IMR-90 (cell line): ENCODE results near the gene POTEE. TPM values are rescaled to one million over a fixed set of nuclear protein-coding genes. Genes with fewer than 3 reads are reported as not detected.
"Not testable (repeated sequence)": the region's sequence is repeated elsewhere in the genome, so short reads cannot be mapped to it uniquely, and the experiment has no call there.

Experiments
- ATAC-seq: fragments of 200-7000 bp; cut with Tn5 transposase; 2 replicates; pipeline ENCODE4 v1.9.1; 2020; ENCODE audit warnings: low read depth, mild to moderate bottlenecking, moderate library complexity
- BruUV-seq: library from RNA; stranded (reverse); fragments of 400-500 nt; replicated peaks from 2 replicates; lab custom pipeline; 2021; lab: Mats Ljungman, UMichigan
- CTCF ChIA-PET: fragments of 300-600 bp; formaldehyde crosslinking; extraction: SDS; loops from one replicate; lab custom pipeline; 2021; ENCODE audit warnings: antibody characterized with exemption; lab: Yijun Ruan, JAX
- POLR2A ChIA-PET: fragments of 300-600 bp; sonication (Branson Sonifier 250); formaldehyde crosslinking; loops from one replicate; lab custom pipeline; 2022; ENCODE audit warnings: antibody characterized with exemption; ENCODE audit not compliant: unreplicated experiment; lab: Charles Lee
- DNase-seq: peaks from one replicate; pipeline ENCODE4 v3.0.0; 2013
- H2AFZ ChIP-seq: replicated peaks from 2 replicates; pipeline ENCODE3; 2013; ENCODE audit warnings: low read length, mild to moderate bottlenecking; ENCODE audit not compliant: poor library complexity
- H2AK5ac ChIP-seq: 2 replicates; pipeline ENCODE4 v1.6.1; 2013; ENCODE audit warnings: low read depth, low read length, inconsistent platforms
- H2AK9ac ChIP-seq: replicated peaks from 2 replicates; pipeline ENCODE3; 2013; ENCODE audit warnings: mild to moderate bottlenecking, low read depth, low read length, moderate library complexity; ENCODE audit not compliant: poor library complexity
- H2BK120ac ChIP-seq: 2 replicates; pipeline ENCODE4 v1.6.1; 2013; ENCODE audit warnings: low read depth, low read length, inconsistent platforms
- H2BK15ac ChIP-seq: 3 replicates; pipeline ENCODE4 v1.6.1; 2013; ENCODE audit warnings: low read depth, low read length, inconsistent platforms
- H2BK20ac ChIP-seq: 2 replicates; pipeline ENCODE4 v1.6.1; 2013; ENCODE audit warnings: low read depth, mild to moderate bottlenecking, inconsistent platforms, low read length, moderate library complexity
- H2BK5ac ChIP-seq: 2 replicates; pipeline ENCODE4 v1.6.1; 2013; ENCODE audit warnings: mild to moderate bottlenecking, low read depth, low read length, inconsistent platforms; ENCODE audit not compliant: poor library complexity, severe bottlenecking
- H3K14ac ChIP-seq: replicated peaks from 2 replicates; pipeline ENCODE4 v1.6.1; 2013; ENCODE audit warnings: low read depth, low read length, inconsistent platforms
- H3K18ac ChIP-seq: 2 replicates; pipeline ENCODE4 v1.6.1; 2013; ENCODE audit warnings: low read depth, low read length, control low read depth
- H3K23ac ChIP-seq: 2 replicates; pipeline ENCODE4 v1.6.1; 2013; ENCODE audit warnings: low read depth, low read length, inconsistent platforms
- H3K27ac ChIP-seq: 2 replicates; pipeline ENCODE4 v1.5.1; 2013; ENCODE audit warnings: mild to moderate bottlenecking, control low read depth, low read length; ENCODE audit not compliant: insufficient read depth
- H3K27me3 ChIP-seq: 2 replicates; pipeline ENCODE4 v1.6.1; 2013; ENCODE audit warnings: low read length; ENCODE audit not compliant: control insufficient read depth, insufficient read depth
- H3K36me3 ChIP-seq: 2 replicates; pipeline ENCODE4 v1.6.1; 2013; ENCODE audit warnings: low read length, mixed read lengths; ENCODE audit not compliant: control insufficient read depth, insufficient read depth
- H3K4ac ChIP-seq: 2 replicates; pipeline ENCODE4 v1.6.1; 2013; ENCODE audit warnings: low read depth, low read length, inconsistent platforms
- H3K4me1 ChIP-seq: 2 replicates; pipeline ENCODE4 v1.6.1; 2013; ENCODE audit warnings: low read length, mixed read lengths; ENCODE audit not compliant: control insufficient read depth, insufficient read depth
- H3K4me2 ChIP-seq: 2 replicates; pipeline ENCODE4 v1.6.1; 2013; ENCODE audit warnings: low read depth, mild to moderate bottlenecking, control low read depth, low read length, moderate library complexity
- H3K4me3 ChIP-seq: 2 replicates; pipeline ENCODE4 v1.5.1; 2013; ENCODE audit warnings: low read depth, mild to moderate bottlenecking, control low read depth, low read length, moderate library complexity; ENCODE audit not compliant: insufficient read depth
- H3K56ac ChIP-seq: 2 replicates; pipeline ENCODE4 v1.6.1; 2013; ENCODE audit warnings: low read length, inconsistent platforms; ENCODE audit not compliant: insufficient read depth; ENCODE audit errors: extremely low read depth
- H3K79me1 ChIP-seq, 2 experiments: 2 replicates each; pipeline ENCODE4 v1.6.1; 2013; ENCODE audit warnings: low read length in 2 of 2, inconsistent platforms in 1 of 2, low read depth in 1 of 2
- H3K9ac ChIP-seq: 2 replicates; pipeline ENCODE4 v1.6.1; 2013; ENCODE audit warnings: low read depth, low read length, control low read depth
- H3K9me1 ChIP-seq: 2 replicates; pipeline ENCODE4 v1.6.1; 2013; ENCODE audit warnings: low read length, inconsistent platforms; ENCODE audit not compliant: insufficient read depth
- H3K9me3 ChIP-seq: 2 replicates; pipeline ENCODE4 v1.6.1; 2013; ENCODE audit warnings: low read length; ENCODE audit not compliant: control insufficient read depth, insufficient read depth
- H4K20me1 ChIP-seq: 2 replicates; pipeline ENCODE4 v1.6.1; 2013; ENCODE audit warnings: low read length, inconsistent platforms; ENCODE audit not compliant: insufficient read depth
- H4K5ac ChIP-seq: 2 replicates; pipeline ENCODE4 v1.6.1; 2013; ENCODE audit warnings: mild to moderate bottlenecking, low read depth, low read length, control low read depth
- H4K8ac ChIP-seq, 2 experiments: 2 replicates each; pipeline ENCODE4 v1.6.1; 2013; ENCODE audit warnings: low read depth in 2 of 2, low read length in 2 of 2, control low read depth in 1 of 2, inconsistent platforms in 1 of 2
- H4K91ac ChIP-seq: 2 replicates; pipeline ENCODE4 v1.6.1; 2013; ENCODE audit warnings: low read depth, low read length, inconsistent platforms; ENCODE audit not compliant: insufficient read depth
- WGBS, 2 experiments: methylation state at CpG; one replicate each; pipeline versions ENCODE4 v1.1.5 to v1.1.7; 2013; ENCODE audit warnings: missing lambda C conversion rate in 2 of 2; ENCODE audit not compliant: insufficient read length in 1 of 2; ENCODE audit errors: extremely low coverage in 2 of 2; 5-methylcytosine and 5-hydroxymethylcytosine counted together
- dilution Hi-C: fragments of 300-500 bp; cut with HindIII; formaldehyde crosslinking; loops from one replicate; pipeline ENCODE4 v1.14.3; 2018; ENCODE audit warnings: low sequenced_read_pairs; ENCODE audit not compliant: unreplicated experiment
- in situ Hi-C: fragments of 300-500 bp; cut with MboI; formaldehyde crosslinking; loops from 3 replicates; pipeline ENCODE4 v1.14.3; 2019; ENCODE audit warnings: low sequenced_read_pairs, inconsistent platforms, mixed read lengths
- intact Hi-C: fragments of 100-400 bp; cut with micrococcal nuclease; formaldehyde crosslinking; loops from 2 replicates; pipeline ENCODE4 v1.10.0; 2022
- polyA plus RNA-seq, 3 experiments: library from polyadenylated mRNA; depleted of rRNA; stranded (reverse); fragments of >200 nt; gene quantifications; 2 replicates each; pipeline ENCODE4 v1.2.3, GENCODE V29; 2012; ENCODE audit warnings: low replicate concordance in 1 of 3
- total RNA-seq: library from RNA; depleted of rRNA; stranded (reverse); fragments of >200 nt; gene quantifications from 2 replicates; pipeline ENCODE4 v1.2.3, GENCODE V29; 2012

POTEE gene
- total and polyA plus RNA-seq, 2 of the 4 experiments (the other 2 are of a cell fraction): 0.02 TPM; not detected in 1

DNA sequence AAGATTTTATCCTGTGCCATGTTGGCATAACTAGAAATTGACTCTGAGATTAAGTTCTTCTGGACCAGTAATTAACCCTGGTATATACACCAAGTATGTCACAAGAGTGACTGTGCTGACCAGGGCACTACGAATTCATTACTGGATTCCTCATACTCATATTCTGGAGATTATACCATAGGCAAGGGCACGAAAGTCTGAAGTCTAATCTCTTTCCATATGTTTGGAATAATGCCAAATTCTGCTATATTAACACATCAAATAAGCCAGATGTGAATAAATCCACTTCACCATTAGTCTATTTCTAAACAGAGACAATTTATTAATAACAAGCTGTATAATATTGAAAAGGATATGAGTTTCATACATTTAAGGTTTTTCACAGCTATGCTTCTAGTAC, 13.2 kb upstream of the POTEE start:
- H3K27ac ChIP-seq, H3K27me3 ChIP-seq, H2BK15ac ChIP-seq, in situ Hi-C loops, H2AK5ac ChIP-seq, H3K4me1 ChIP-seq, H3K9ac ChIP-seq, H3K4me2 ChIP-seq, BruUV-seq, H3K36me3 ChIP-seq, intact Hi-C loops, H3K23ac ChIP-seq, CTCF ChIA-PET, DNase-seq, H2BK120ac ChIP-seq, H4K91ac ChIP-seq, H2BK20ac ChIP-seq, H4K5ac ChIP-seq, H2BK5ac ChIP-seq, H3K18ac ChIP-seq, H4K8ac ChIP-seq, H3K9me1 ChIP-seq, H3K14ac ChIP-seq, H2AK9ac ChIP-seq, H3K79me1 ChIP-seq, H3K9me3 ChIP-seq, H3K56ac ChIP-seq, H3K4ac ChIP-seq, H3K4me3 ChIP-seq, H2AFZ ChIP-seq, POLR2A ChIA-PET, ATAC-seq, dilution Hi-C loops, H4K20me1 ChIP-seq: not testable (repeated sequence)
- no CpG with 5 or more reads among the region's 2 CpGs for WGBS, 2 experiments
